Articular chondrocyte of knee joint (primary cell): Measurements from ENCODE around the gene FITM1. TPM values are rescaled to one million over a fixed set of nuclear protein-coding genes. Genes with fewer than 3 reads are reported as not detected.

Experiments used
- small RNA-seq: library from RNA; depleted of rRNA; stranded (forward); fragments of <200 nt; gene quantifications from one replicate; pipeline ENCODE3, GENCODE V24; 2012
- total RNA-seq: library from RNA; depleted of rRNA; stranded (reverse); fragments of >200 nt; gene quantifications from 2 replicates; pipeline ENCODE4 v1.2.3, GENCODE V29; 2012

The FITM1 gene
- total RNA-seq: 0.26 and 0.32 TPM in 2 replicates

DNA sequence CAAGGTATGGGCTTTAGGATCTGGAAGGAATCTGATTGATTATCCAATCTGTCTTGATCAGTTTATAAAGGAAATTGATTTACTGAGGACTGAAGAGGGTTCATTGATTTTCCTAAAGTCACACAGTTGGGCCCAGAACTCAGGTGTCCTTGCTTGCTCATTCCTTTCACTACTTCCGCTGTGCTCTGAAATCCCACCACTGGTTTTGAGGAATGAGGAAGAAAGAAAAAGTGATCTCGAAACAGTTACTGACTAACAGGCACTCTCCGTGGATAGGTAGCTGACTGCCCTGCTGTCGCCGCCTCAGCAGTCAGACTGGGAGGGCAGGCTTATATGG is at the start of gene FITM1:
Gene FITM1 (plus strand): TSS at position 280 of the 337 bp plus-strand sequence. CDS start 905 bp downstream, outside the sequence.

DNA sequence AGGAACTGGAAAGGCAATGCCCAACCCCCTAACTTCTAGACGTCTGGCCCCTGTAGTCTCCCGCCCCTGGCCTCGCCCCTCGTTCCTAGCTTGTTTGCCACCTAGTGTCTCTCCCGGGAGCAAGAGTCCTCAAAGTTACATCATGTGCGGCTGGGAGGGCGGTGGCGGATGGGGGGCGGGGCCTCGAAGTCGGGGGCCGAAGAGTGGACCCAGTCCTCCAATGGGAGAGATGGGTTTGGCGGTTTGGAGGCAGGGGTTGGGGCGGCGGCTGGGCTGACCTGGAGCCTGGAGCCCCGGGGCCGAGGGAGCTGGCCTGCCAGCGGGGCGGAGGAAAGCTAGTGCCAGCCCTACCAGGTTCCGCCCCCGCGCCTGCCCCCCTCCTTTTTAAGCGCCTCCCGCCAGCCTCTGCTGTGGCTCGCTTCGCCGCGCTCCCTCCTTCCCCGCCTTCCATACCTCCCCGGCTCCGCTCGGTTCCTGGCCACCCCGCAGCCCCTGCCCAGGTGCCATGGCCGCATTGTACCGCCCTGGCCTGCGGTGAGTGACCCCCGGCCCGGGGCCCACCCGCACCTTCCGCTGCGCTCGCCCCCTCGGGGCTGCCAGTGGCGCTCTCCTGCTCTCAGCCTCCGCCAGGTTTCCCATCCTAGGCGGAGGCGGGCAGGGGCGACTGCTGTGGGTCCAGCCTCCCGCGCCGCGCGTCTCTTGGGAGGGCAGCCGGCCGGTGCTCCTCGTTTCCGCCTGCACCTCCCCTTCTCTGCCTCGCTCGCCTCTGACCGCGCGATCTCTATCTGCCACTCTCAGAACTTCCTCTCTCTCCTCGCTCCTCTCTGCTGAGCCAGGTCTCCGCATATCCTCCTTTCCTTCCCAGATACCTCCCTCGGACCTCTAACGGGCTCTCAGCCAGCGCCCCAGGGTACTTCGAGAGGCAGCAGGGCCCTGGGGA is 36.3 kb upstream of the FITM1 start, which contains the start of gene PCK2:
Gene PCK2 (plus strand): TSS at position 411 of the 940 bp plus-strand sequence. CDS start 95 bp downstream, at position 506.

DNA sequence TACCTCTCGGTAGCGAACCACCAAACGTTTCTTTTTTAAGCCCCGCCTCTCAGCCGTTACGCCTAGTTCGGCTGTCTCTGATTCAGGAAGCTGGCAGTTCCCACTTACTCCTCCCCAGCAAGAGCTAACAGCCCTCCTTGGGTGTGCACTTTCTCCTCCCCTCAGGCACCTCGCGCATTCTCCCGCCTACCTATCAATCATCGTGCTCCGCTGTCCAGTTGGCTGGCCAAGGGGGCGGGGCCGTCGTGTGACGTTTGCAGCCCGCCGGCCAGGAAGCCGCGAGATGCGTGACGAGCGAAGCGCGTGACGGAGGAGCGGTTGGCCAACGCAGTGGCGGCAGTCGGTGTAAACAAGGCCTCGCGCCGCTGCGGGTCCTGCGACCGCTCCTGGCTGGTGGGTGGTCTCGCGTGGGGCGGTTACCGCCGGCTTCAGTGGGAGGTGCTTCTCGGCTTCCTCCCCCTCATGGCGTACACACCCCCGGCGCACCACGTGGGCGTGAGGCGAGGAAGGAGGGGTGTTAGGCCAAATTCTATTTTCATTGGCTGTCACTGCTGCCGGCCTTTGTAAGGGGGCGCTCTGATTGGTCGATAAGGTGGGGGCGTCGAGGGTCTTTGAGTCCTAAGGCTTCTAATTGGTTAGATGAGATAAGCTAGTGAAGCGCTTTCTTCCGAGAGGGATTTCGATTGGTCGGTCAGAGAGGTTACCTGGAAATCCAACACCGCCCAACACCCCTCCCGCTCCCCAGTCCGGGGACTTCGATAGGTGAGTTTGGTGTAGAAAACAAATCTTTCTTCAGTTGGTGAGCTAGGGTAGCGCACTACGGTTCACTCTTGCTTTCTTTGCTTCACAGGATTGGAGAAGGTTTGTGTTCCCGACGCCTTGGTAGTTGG is 15.7 kb upstream of the FITM1 start, which contains the start of the genes DCAF11 and NRL:
Gene DCAF11 (plus strand): TSS at position 246 of the 890 bp plus-strand sequence. CDS start 818 bp downstream, outside the sequence.
Gene NRL (minus strand): TSS at position 418 of the 890 bp plus-strand sequence. CDS start 32,101 bp downstream, outside the sequence.

DNA sequence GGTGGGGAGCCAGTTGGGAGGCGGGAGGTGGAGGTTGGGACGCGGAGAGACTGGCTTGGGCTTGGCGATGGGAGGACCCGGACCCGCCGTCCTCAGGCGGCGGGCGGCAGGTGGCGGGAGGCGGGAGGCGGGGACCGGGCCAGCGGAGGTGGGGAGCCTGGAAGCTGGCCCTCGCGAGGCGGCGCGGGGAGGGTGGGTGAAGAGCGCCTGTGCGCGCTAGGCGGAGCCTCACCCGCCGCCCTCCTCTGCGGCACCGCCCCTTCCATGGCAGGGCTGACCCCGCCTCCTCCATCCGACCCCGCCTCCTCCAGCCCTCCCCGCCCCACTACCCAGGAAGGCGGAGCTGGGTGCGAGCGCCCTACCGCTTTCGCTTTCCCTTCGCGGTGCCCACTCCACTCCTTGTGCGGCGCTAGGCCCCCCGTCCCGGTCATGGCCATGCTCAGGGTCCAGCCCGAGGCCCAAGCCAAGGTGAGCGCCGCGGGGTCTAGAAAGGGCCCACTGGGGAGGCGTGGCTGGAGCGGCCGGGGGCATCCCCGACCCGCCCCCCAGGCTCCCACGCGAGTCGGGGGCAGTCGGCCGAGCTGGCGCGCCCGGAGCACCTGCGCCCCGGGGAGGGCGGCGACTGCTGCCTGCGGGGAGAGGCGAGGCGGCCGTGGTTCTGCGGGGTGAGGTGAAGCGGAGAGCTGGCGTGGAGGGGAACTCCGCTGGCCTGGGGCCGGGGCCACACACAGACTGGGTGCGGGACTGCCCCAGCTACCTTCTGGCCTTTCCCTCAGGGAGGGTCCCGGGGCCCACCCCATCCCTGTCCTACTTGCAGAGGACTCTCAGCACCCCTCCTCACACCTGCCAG is 5.6 kb downstream of the FITM1 start, which contains the start of gene PSME1:
Gene PSME1 (plus strand): TSS at position 361 of the 850 bp plus-strand sequence. CDS start 69 bp downstream, at position 430.

GRCh38 chr14:24141097-24141880 is 10.8 kb downstream of the FITM1 start, which contains the start of gene EMC9:
Gene EMC9 (minus strand): TSS chr14:24141591. CDS start chr14:24141304, 287 bp downstream.

GRCh38 chr14:24146453-24146977 is 16.1 kb downstream of the FITM1 start, which contains the start of gene PSME2:
Gene PSME2 (minus strand): TSS chr14:24146610. CDS start chr14:24146581, 29 bp downstream.

DNA sequence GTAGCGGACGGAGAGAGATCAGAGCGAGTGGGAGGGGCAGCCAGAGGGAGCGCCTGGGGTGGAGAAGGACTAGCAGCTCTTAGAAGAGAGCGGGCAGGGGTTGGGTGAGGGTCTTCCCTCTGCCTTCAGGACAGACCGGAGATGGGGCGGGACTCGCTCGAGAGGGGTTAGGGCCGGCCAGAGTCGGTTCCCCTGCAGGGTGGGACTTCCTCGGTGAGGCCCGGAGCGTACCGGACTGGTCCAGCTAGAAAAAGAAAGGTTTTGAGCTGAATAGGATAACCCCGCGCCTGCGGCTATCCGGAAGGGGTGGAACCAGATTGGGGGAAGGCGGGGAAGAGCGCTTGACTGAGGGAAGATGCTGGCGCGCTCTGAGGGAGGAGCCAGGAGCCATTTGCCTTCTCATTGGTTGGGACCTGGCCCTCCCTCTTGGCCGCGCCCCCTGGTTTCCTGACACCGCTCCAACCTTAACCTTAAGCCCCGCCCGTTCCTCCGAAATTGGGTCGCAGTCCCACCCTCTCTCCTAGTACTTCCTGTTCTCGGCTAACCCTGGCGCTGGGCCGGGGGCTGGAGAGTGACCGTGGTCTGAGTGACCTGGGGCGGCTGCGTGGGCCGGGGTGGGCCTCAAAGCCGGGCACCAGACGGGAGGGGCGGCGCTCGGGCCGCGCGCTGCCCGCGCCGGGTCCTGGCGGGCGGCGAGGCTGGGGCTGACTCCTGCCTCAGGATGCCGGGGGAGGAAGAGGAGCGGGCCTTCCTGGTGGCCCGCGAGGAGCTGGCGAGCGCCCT is 16.7 kb downstream of the FITM1 start, which contains the start of gene RNF31:
Gene RNF31 (plus strand): TSS at position 521 of the 783 bp plus-strand sequence. CDS start 201 bp downstream, at position 722.

GRCh38 chr14:24160850-24161804 is 30.7 kb downstream of the FITM1 start, which contains the start of gene IRF9:
Gene IRF9 (plus strand): TSS chr14:24161265. CDS start chr14:24162145, 880 bp downstream.

DNA sequence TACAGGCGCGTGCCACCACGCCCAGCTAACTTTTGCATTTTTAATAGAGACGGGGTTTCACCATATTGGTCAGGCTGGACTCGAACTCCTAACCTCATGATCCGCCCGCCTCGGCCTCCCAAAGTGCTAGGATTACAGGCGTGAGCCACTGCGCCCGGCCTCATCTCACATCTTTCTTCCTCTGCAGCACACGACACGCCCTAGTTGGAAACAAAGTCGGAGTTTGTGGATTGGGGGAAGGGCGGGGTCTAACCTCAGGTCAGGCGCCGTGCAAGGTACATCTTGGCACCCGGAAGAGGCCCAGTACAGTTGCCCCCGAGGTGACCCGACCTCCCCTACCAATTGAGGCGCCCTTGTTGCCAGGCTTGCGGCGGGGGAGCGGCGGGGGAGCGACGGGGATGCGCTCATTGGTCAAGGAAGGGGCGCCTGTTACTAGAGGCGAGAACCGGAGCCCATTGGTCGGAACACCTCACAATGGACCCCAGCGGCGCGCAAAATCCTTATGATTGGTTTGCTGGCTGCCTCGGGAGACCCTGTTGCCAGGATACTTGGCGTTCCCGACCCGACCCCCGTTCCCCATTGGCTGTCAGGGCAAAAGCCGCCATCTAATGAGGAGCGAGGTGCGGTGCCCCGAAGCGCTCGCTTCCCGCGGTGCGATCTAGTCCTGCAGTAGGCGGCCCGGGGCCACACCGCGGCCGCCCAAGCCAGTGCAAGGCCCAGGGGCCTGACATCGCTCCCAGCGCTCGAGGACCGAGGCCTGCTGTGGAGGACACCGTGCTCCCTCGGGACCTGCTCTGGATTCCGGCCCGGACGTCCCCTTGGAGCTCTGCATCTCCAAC is 41.2 kb downstream of the FITM1 start, which contains the start of gene REC8:
Gene REC8 (plus strand): TSS at position 659 of the 839 bp plus-strand sequence. CDS start 473 bp downstream, outside the sequence.

Small RNA genes lying within 50 kb of the gene (small RNA-seq; reads per million reads assigned to genes)
- gene IPO4 (not detected), gene IRF9 (not detected), gene RNA5SP383 (not detected)

Other genes with a start within 250 kb of the FITM1 start
- gene DHRS4, start 176.9 kb upstream of the FITM1 start, total RNA-seq: 26.1 and 32.0 TPM in 2 replicates
- 9.3 and 12.0 TPM in 2 replicates for gene DHRS4L2, start 141.7 kb upstream of the FITM1 start, total RNA-seq
- 0.22 and 0.52 TPM in 2 replicates for gene CARMIL3, start 78.7 kb upstream of the FITM1 start, total RNA-seq
- under 0.01 TPM in 1 of 2 replicates, not detected in the other for gene CPNE6, start 59.1 kb upstream of the FITM1 start, total RNA-seq
- 26.2 and 33.6 TPM in 2 replicates for gene PCK2, start 36.3 kb upstream of the FITM1 start, total RNA-seq
- 53.7 and 56.6 TPM in 2 replicates for gene DCAF11, start 15.9 kb upstream of the FITM1 start, total RNA-seq
- 0.76 and 1.4 TPM in 2 replicates for gene NRL, start 15.7 kb upstream of the FITM1 start, total RNA-seq
- gene PSME1, start 5.5 kb downstream of the FITM1 start, total RNA-seq: 104 and 119 TPM in 2 replicates
- gene EMC9, start 10.9 kb downstream of the FITM1 start, total RNA-seq: 9.5 and 11.9 TPM in 2 replicates
- gene PSME2, start 16.0 kb downstream of the FITM1 start, total RNA-seq: 73.3 and 80.2 TPM in 2 replicates
- gene RNF31, start 16.8 kb downstream of the FITM1 start, total RNA-seq: 28.9 and 37.8 TPM in 2 replicates
- gene IRF9, start 30.6 kb downstream of the FITM1 start, total RNA-seq: 76.1 and 78.0 TPM in 2 replicates
- gene REC8, start 41.4 kb downstream of the FITM1 start, total RNA-seq: 1.3 and 1.8 TPM in 2 replicates
- gene IPO4, start 58.2 kb downstream of the FITM1 start, total RNA-seq: 33.1 and 35.9 TPM in 2 replicates
- 71.9 and 83.6 TPM in 2 replicates for gene TM9SF1, start 64.8 kb downstream of the FITM1 start, total RNA-seq
- 0.13 and 0.43 TPM in 2 replicates for gene TSSK4, start 75.0 kb downstream of the FITM1 start, total RNA-seq
- gene CHMP4A, start 82.8 kb downstream of the FITM1 start, total RNA-seq: 35.3 and 35.8 TPM in 2 replicates
- gene MDP1, start 85.4 kb downstream of the FITM1 start, total RNA-seq: 18.8 and 21.6 TPM in 2 replicates
- gene NEDD8, start 101.7 kb downstream of the FITM1 start, total RNA-seq: 104 and 115 TPM in 2 replicates
- 80.2 and 87.7 TPM in 2 replicates for gene GMPR2, start 102.3 kb downstream of the FITM1 start, total RNA-seq
- gene TINF2, start 112.0 kb downstream of the FITM1 start, total RNA-seq: 44.1 and 50.3 TPM in 2 replicates
- gene TGM1, start 132.5 kb downstream of the FITM1 start, total RNA-seq: 1.1 and 1.6 TPM in 2 replicates
- gene RABGGTA, start 140.9 kb downstream of the FITM1 start, total RNA-seq: 14.9 and 17.9 TPM in 2 replicates
- gene DHRS1, start 169.1 kb downstream of the FITM1 start, total RNA-seq: 11.9 and 12.6 TPM in 2 replicates
- 15.8 and 17.8 TPM in 2 replicates for gene NOP9, start 169.2 kb downstream of the FITM1 start, total RNA-seq
- 6.4 and 7.2 TPM in 2 replicates for gene CIDEB, start 177.3 kb downstream of the FITM1 start, total RNA-seq
- gene LTB4R2, start 179.5 kb downstream of the FITM1 start, total RNA-seq: 3.5 and 5.5 TPM in 2 replicates
- 1.9 and 2.4 TPM in 2 replicates for gene LTB4R, start 180.8 kb downstream of the FITM1 start, total RNA-seq
- gene ADCY4, start 204.4 kb downstream of the FITM1 start, total RNA-seq: 99.4 and 106 TPM in 2 replicates
- 180 and 256 TPM in 2 replicates for gene RIPK3, start 209.3 kb downstream of the FITM1 start, total RNA-seq
- 202 and 302 TPM in 2 replicates for gene NFATC4, start 237.5 kb downstream of the FITM1 start, total RNA-seq